Measurements from ENCODE around the gene CRADD.

Gene CRADD

GRCh38 chr12:93661021-93661420 is 16.2 kb upstream of the CRADD start:
- TF ChIP-seq FOXM1 (IDR thresholded peaks at IDR 0.05; ENCODE audit: borderline replicate concordance, low read depth): no peak
- TF ChIP-seq REST (IDR thresholded peaks at IDR 0.05; ENCODE audit: low read depth): no peak

GRCh38 chr12:93663006-93663728 is 14.0 kb upstream of the CRADD start:
- TF ChIP-seq TCF12 (IDR thresholded peaks at IDR 0.05; ENCODE audit: low read depth) (no peak), RAD21 (IDR thresholded peaks at IDR 0.05; ENCODE audit: low read depth) (no peak), NFIC (IDR thresholded peaks at IDR 0.05) (no peak), EGR1 (IDR thresholded peaks at IDR 0.05) (no peak), FOXM1 (IDR thresholded peaks at IDR 0.05; ENCODE audit: borderline replicate concordance, low read depth) (no peak), YY1 (IDR thresholded peaks at IDR 0.05; ENCODE audit: low read depth) (no peak), EP300 (IDR thresholded peaks at IDR 0.05; ENCODE audit: borderline replicate concordance) (no peak), CREB1 (IDR thresholded peaks at IDR 0.05; ENCODE audit: low read depth) (no peak), CEBPB (IDR thresholded peaks at IDR 0.05) (no peak), ZBTB7A (IDR thresholded peaks at IDR 0.05; ENCODE audit: low read depth) (no peak), MAX (IDR thresholded peaks at IDR 0.05) (no peak)

- no peak for TF ChIP-seq YY1 (IDR thresholded peaks at IDR 0.05; ENCODE audit: low read depth)
- no peak for TF ChIP-seq NFIC (IDR thresholded peaks at IDR 0.05)
- no peak for TF ChIP-seq EP300 (IDR thresholded peaks at IDR 0.05; ENCODE audit: borderline replicate concordance)
- no peak for TF ChIP-seq RAD21 (IDR thresholded peaks at IDR 0.05; ENCODE audit: low read depth)
- no peak for TF ChIP-seq CREB1 (IDR thresholded peaks at IDR 0.05; ENCODE audit: low read depth)
- no peak for TF ChIP-seq TAF1 (IDR thresholded peaks at IDR 0.05; ENCODE audit: low read depth)
- no peak for TF ChIP-seq FOXM1 (IDR thresholded peaks at IDR 0.05; ENCODE audit: borderline replicate concordance, low read depth)
- TF ChIP-seq REST (IDR thresholded peaks at IDR 0.05; ENCODE audit: low read depth): no peak
- no peak for TF ChIP-seq EGR1 (IDR thresholded peaks at IDR 0.05)
- no peak for TF ChIP-seq TCF12 (IDR thresholded peaks at IDR 0.05; ENCODE audit: low read depth)
- TF ChIP-seq USF1 (IDR thresholded peaks at IDR 0.05): no peak
- TF ChIP-seq TEAD4 (IDR thresholded peaks at IDR 0.05): no peak
Observed at GRCh38 chr12:93663729-93664084, 13.5 kb upstream of the CRADD start.

- no peak for TF ChIP-seq REST (IDR thresholded peaks at IDR 0.05; ENCODE audit: low read depth)
- TF ChIP-seq YY1 (IDR thresholded peaks at IDR 0.05; ENCODE audit: low read depth): no peak
- TF ChIP-seq NFIC (IDR thresholded peaks at IDR 0.05): no peak
- no peak for TF ChIP-seq FOXM1 (IDR thresholded peaks at IDR 0.05; ENCODE audit: borderline replicate concordance, low read depth)
- no peak for TF ChIP-seq CEBPB (IDR thresholded peaks at IDR 0.05)
- TF ChIP-seq MAX (IDR thresholded peaks at IDR 0.05): no peak
- TF ChIP-seq RAD21 (IDR thresholded peaks at IDR 0.05; ENCODE audit: low read depth): no peak
- TF ChIP-seq EP300 (IDR thresholded peaks at IDR 0.05; ENCODE audit: borderline replicate concordance): no peak
- TF ChIP-seq CREB1 (IDR thresholded peaks at IDR 0.05; ENCODE audit: low read depth): no peak
- TF ChIP-seq TAF1 (IDR thresholded peaks at IDR 0.05; ENCODE audit: low read depth): no peak
- TF ChIP-seq ZBTB7A (IDR thresholded peaks at IDR 0.05; ENCODE audit: low read depth): no peak
- TF ChIP-seq TEAD4 (IDR thresholded peaks at IDR 0.05): no peak
- no peak for TF ChIP-seq USF1 (IDR thresholded peaks at IDR 0.05)
- no peak for TF ChIP-seq EGR1 (IDR thresholded peaks at IDR 0.05)
Observed at GRCh38 chr12:93664573-93665138, 12.5 kb upstream of the CRADD start.
